ENCODE results near the gene IKZF1.

- no peak for TF ChIP-seq CTCF (IDR thresholded peaks at IDR 0.05)
- TF ChIP-seq POLR2A (IDR thresholded peaks at IDR 0.05): no peak
- TF ChIP-seq POLR2AphosphoS5 (IDR thresholded peaks at IDR 0.05): no peak
These were observed 42.3 kb downstream of the IKZF1 start for GRCh38 chr7:50346545-50347497.
